Medulla oblongata (tissue), 1 donor: ENCODE data around the gene SULT4A1.
"Not testable (repeated sequence)": the region's sequence is repeated elsewhere in the genome, so short reads cannot be mapped to it uniquely, and the experiment has no call there.

ENCODE experiments used
- DNase-seq: peaks from one replicate; pipeline ENCODE4 v3.0.0-alpha.2; 2015; ENCODE audit errors: extremely low spot score

The SULT4A1 gene, protein sequence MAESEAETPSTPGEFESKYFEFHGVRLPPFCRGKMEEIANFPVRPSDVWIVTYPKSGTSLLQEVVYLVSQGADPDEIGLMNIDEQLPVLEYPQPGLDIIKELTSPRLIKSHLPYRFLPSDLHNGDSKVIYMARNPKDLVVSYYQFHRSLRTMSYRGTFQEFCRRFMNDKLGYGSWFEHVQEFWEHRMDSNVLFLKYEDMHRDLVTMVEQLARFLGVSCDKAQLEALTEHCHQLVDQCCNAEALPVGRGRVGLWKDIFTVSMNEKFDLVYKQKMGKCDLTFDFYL

DNA sequence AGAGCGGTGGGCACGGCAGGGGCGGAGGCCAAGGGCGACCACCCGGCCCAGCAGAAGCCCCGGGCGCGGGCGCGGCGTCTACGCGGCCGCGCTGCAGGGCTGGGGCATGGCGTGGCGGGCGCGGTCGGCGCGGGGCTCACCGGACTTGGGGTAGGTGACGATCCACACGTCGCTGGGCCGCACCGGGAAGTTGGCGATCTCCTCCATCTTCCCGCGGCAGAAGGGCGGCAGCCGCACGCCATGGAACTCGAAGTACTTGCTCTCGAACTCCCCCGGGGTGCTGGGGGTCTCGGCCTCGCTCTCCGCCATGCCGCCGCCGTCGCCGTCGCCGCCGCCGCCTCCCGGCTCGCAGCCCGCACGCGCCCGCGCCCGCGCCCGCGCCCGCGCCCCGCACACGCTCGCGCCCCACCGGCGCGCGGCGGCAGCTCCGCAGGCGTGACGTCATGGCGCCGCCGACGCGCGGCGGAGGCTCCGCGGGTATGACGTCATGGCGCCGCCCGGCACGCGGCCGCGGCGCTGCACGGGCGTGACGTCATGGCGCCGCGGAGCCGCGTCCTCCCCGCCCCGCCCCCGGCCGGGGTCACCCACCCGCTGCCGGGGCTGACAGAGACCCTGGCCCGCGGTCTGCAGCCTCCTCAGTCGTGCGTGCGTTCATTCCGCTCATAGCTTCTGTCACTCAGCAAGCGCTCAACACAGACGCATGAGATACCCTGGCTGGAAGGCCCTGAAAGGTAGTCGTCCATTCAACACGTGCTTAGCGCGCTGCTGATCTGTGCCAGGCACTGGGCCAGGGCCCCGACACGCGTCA lies at the start of gene SULT4A1:
TSS of gene SULT4A1 (minus strand) at position 440 of the 808 bp plus-strand sequence. CDS start at position 309, 131 bp downstream.
- no peak for DNase-seq

DNA sequence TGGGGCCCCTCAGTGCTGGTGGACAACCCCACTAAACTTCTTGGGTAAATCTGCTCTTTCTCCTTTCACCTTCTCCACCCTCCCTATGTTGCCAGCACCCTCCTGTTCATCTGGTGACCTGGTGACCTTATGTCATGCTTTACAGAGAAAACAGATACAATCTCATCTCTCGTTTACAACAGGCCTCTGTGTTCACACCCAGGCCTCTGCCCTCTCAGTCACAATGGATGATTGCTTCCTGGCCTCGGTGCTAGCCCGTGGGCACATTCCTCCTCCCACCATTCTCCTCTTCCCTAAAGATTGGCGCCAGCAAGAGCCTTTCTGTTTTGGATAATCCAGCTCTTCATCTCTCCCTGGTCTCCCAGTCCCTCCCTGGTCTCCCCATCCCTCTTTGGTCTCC lies 49.0 kb upstream of the SULT4A1 start:
- DNase-seq = no peak

GRCh38 chr22:43910178-43910695 lies 47.9 kb upstream of the SULT4A1 start:
- no peak for DNase-seq

- no peak for DNase-seq
Measured at GRCh38 chr22:43909708-43910107, 47.4 kb upstream of the SULT4A1 start.

- DNase-seq = no peak
Measured at GRCh38 chr22:43905681-43906080, 43.4 kb upstream of the SULT4A1 start.

DNA sequence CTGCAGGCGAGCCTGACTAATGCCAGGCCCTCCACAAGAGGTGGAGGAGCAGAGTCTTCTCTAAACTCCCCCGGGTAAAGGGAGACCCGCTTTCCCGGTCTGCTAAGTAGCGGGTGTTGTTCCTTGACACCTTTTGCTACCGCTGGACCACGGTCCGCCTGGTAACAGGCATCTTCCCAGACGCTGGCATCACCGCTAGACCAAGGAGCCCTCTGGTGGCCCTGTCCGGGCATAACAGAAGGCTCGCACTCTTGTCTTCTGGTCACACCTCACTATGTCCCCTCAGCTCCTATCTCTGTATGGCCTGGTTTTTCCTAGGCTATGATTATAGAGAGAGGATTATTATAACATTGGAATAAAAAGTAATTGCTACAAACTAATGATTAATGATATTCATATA lies 42.1 kb upstream of the SULT4A1 start:
- DNase-seq = not testable (repeated sequence)

GRCh38 chr22:43903033-43903432 lies 40.7 kb upstream of the SULT4A1 start:
- not testable (repeated sequence) for DNase-seq

DNA sequence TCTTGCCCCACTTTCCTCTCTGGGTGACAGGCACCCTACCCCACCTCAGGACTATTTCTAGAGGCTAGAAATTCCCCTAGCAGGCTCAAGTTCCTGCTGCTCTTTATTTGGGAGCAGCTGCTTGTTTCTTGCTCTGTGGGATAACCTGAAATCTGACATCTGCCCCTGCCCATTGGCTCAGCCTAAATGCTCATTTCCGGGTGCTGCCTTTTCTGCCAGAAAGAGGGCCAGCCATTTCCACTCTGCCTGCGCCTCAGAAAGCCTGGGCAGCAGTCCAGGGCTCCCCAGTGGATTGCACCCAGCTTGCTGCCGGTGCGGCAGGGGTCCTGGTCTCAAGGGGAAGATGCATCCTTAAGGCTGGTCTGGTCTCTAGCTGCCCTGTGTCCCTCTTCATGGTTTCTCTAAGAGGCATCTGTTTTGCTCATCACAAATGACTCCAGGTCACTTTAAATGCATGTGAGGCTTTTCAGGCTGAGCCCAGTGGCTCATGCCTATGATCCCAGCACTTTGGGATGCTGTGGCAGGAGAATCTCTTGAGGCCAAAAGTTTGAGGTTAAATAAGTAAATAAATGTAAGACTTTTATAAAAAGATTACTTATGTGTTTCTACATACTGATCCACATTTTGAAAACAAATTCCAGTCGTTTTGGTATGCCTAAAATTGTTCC lies 39.8 kb upstream of the SULT4A1 start:
- no peak for DNase-seq

DNA sequence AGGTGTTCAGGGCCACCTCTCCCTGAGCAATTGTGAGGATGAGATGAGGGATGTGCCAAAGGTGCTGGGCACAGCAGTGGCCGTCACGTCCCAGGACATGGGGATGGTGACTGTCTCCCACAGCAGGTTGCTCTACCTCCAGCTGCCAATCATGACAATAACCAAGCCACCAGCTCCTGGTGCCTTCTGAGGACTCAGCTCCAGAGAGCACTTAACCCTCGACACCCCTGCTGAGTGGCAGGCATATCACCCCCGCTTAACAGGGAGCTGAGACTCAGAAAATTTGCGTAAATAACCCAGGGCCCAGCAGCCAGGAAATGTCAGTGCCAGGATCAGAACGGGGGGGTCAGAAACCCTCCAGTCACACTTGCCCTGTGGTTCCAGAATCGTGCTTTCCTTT lies 37.9 kb upstream of the SULT4A1 start:
- DNase-seq = no peak

DNA sequence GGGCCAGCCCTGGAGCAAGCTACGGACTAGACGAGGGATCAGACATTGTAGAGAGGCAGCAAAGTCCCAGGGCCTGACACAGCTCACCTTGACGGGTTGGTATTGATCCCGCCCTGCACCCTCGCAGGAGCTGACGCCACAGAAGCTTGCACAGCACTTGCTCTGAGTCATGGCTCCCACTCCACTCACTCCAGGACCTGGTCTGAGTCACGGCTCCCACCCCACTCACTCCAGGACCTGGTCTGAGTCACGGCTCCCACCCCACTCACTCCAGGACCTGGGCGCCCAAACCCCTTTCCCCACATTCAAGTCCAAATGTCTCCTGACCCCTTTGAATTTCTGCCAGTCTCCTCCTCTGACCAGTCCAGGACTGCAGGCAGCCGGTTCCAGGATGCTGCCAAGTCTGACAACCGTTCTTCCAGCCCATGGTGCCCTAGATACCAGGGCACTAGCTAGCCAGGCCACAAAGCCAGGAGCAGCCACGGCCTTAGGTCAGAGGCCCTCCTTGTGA lies 35.5 kb upstream of the SULT4A1 start:
- no peak for DNase-seq

- no peak for DNase-seq
Measured at GRCh38 chr22:43895986-43896645, 33.8 kb upstream of the SULT4A1 start.

DNA sequence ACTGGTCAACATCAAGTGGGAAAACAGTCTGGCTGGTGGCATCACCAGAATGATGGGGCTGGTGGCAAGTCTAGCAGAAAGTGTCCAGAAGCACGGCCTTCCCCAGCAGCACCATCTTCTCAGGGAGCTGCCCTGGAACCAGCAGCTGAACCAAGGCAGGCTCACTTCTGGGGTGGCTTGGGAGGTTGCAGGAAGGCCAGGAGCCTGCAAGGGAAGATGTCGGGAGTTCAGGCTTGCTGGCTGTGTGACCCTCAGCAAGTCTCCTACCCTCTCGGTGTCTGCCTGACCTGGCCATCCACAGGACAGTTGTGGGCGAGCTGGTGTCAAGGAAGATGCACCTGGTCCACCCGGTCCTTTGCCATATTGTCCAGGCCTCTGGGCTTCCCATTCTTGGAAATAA lies 31.8 kb upstream of the SULT4A1 start:
- DNase-seq = no peak

DNA sequence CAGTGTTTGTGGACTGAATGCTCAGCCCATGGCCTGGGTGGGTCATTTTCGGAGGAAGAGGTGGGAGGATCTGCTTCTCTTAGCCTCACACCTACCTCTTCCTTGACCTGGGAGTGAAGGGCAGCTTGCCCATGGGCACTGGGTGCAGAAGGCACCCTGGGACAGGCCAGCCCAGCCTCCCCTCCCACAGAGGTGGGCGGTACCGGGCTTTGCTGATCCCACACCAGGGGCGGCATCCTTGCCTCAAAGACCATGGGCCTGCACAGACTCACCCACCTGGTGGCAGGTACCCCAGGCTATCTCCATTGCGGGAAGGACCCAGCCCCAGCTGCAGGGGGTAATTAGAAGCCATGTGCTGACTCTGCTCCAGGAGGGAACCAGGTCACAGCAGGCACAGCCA lies 31.0 kb upstream of the SULT4A1 start:
- DNase-seq = no peak

DNA sequence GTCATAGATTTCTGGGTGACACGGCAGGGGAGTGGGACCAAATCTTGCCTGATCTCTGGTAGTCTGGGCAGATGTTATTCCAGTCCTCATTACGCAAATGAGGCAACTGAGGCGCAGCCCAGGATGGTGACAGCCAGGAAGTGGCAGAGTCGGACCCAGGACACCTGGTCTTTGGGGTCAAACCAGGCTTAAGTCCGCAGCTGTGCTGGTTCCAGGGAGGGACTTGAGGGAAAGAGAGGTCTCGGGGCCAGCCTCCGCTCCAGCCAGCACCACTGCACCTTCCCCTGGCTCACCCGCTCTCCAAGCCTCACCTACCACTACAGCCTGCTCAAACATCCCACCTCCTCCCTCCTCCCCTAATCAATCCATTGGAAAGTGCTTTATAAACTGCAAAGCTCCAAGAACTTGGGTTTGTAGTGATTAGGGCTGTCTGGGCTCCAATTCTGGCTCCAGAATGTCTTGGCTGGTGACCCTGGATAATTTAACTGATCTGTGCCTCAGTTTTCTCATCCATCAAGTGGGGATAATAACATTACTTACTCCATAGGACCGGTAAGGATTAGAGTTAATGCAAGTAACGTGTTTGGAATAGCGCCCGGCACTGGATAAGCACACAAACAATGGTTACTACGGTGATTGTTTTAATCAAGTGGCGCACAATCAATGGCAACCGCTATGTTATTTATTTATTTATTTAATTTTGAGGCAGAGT lies 30.0 kb upstream of the SULT4A1 start:
- no peak for DNase-seq

- DNase-seq = no peak
Measured at GRCh38 chr22:43891360-43892182, 29.3 kb upstream of the SULT4A1 start, which contains the start of gene PNPLA5. Gene PNPLA5, minus strand, starts transcription at chr22:43892013. Its CDS starts 133 bp downstream, at chr22:43891880.

- no peak for DNase-seq
Measured at GRCh38 chr22:43890901-43891331, 28.6 kb upstream of the SULT4A1 start.

- DNase-seq = no peak
Measured at GRCh38 chr22:43889860-43890253, 27.5 kb upstream of the SULT4A1 start.

DNA sequence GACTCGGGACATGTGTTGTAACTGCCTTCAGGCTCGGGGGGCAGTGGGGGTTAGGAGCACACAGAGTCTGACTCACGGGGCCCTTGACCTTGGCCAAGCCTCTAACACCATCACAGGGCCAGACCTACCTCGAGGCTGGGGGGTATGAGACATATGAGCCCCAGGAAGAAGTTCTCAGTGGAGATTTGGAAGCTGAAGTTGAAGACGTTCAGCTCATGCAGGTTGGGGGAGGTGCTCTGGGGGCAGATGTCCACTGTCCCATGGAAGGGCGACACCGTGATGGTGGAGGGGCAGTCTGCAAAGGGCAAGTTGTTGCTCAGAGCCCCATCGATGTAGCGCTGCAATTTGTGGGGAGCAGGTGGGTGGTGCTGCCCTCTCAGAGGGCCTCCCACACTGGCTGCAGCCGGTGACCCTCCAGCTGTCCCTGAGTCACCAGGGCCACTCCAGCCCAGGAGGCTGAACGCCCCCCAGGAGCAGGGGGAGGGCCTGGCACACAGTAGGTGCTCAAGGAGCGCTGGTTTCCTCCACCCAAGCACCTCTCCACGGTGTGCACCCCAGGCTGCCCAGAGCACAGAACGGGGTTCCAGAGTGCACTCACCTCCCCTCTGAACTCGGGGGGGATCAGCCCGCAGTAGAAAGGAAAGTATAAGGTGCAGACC lies 27.0 kb upstream of the SULT4A1 start:
- DNase-seq = no peak

DNA sequence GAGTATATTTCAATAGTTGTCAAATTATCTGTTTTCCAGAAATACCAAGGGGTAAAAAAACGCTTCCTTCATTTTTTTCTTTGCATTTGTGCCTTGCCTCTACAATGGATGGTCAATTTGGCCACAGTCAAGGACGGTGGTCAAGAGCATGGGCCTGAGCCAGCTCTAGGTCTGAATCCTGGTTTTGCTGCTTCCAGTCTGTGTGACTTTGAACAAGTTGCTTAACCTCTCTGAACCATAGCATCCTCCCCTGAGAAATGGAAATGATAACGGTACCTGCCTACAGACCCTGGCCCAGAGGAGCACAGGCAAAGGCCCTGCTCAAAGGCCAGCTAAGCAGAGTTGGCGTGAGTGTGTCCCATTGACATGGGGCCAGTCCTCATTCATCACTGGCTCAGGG lies 26.4 kb upstream of the SULT4A1 start:
- DNase-seq = no peak
